Measurements from ENCODE around the gene NUDT19.
"Not testable (repeated sequence)": the region's sequence is repeated elsewhere in the genome, so short reads cannot be mapped to it uniquely, and the experiment has no call there.

NUDT19 gene

DNA sequence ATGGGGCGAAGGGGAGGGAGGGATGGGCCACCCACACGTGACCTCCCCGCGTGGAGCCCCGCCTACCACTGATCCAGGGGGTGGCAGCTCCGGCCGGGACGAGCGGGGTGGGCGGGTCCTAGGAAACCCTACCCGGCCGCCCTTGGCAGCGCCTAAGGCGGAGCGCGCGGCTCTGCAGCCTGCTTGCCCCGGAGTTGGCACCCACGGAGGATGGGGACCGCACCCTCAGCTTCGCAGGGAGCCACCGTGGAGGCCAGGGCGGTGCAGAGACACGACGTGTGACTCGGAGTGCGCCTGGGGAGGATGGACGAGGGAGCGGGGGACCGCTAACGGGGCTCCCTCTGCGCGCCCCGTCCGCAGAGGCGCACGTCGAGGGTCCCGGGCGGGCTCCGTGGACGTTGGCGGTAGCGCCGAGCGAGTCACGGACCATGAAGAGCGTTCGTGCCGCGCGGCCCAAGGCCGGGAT, 15.9 kb upstream of the NUDT19 start, which contains the start of gene RGS9BP:
Gene RGS9BP (plus strand): TSS at position 129 of the 466 bp plus-strand sequence. CDS start 416 bp downstream, outside the sequence.
- peak; percentile 76 for DNase-seq

DNA sequence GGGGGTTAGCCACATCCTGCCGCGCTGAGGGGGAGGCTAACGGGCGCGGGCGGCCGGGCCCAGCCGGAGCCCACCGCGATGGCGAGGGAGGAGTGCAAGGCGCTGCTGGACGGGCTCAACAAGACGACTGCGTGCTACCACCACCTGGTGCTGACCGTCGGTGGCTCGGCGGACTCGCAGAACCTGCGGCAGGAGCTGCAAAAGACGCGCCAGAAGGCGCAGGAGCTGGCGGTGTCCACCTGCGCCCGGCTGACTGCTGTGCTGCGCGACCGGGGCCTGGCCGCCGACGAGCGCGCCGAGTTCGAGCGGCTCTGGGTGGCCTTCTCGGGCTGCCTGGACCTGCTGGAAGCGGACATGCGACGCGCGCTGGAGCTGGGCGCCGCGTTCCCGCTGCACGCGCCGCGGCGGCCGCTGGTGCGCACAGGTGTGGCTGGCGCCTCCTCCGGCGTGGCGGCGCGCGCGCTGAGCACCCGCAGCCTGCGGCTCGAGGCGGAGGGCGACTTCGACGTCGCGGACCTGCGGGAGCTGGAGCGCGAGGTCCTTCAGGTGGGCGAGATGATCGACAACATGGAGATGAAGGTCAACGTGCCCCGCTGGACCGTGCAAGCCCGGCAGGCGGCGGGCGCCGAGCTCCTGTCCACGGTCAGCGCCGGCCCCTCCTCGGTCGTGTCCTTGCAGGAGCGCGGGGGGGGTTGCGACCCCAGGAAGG, 15.3 kb upstream of the NUDT19 start:
- DNase-seq: no peak

GRCh38 chr19:32676895-32677359, 14.7 kb upstream of the NUDT19 start:
- DNase-seq: no peak

DNA sequence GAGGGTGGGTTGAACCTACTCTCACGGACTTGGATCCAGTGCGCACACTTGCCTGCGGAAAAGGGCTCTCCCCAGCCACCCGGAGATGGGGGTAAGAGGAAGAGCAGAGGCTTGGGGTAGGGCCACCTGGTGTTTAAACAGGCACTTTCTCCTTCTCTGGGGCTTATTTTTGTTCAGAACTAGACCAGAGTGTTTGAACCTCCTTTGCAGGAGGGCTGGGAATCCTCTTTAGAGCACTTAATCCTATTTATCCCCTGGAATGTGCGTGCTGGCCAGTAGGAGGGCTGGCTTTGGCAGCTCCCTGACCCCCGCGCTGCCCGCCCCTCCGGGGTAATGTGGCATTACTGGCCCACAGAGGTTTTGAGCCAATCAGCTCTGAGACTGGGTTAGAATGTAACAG, 14.0 kb upstream of the NUDT19 start:
- DNase-seq: no peak

GRCh38 chr19:32680986-32681385, 10.6 kb upstream of the NUDT19 start:
- no peak for DNase-seq

- no peak for DNase-seq
Measured at GRCh38 chr19:32682317-32682716, 9.3 kb upstream of the NUDT19 start.

GRCh38 chr19:32686847-32687475, 4.7 kb upstream of the NUDT19 start:
- no peak for DNase-seq

GRCh38 chr19:32687681-32688080, 3.9 kb upstream of the NUDT19 start:
- DNase-seq: no peak

- DNase-seq: no peak
Measured at GRCh38 chr19:32688311-32688710, 3.3 kb upstream of the NUDT19 start.

DNA sequence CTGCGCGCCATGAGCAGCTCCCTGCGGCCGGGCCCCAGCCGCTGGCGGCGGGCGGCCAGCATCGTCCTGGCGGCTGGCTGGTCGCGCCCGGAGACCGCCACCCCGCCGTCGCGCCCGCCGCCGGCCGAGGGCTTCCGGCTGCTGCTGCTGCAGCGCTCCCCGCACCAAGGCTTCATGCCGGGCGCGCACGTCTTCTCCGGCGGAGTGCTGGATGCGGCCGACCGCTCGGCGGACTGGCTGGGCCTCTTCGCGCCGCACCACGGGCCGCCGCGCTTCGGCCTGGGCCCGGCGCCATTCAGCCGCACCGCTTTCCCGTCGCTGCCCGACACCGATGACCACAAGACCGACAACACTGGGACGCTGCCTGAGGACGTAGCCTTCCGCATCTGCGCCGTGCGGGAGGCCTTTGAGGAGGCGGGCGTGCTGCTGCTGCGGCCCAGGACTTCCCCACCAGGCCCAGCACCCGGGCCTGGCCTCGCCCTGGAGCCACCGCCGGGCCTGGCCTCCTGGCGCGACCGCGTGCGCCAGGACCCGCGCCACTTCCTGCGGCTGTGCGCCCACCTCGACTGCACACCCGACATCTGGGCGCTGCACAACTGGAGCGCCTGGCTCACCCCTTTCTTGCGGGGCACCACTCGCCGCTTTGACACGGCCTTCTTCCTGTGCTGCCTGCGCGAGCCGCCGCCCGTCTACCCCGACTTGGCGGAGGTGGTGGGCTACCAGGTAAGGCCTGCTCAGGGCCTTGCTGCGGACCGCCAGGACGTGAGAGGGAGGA, 518 bp downstream of the NUDT19 start:
- peak; percentile 65 for DNase-seq

DNA sequence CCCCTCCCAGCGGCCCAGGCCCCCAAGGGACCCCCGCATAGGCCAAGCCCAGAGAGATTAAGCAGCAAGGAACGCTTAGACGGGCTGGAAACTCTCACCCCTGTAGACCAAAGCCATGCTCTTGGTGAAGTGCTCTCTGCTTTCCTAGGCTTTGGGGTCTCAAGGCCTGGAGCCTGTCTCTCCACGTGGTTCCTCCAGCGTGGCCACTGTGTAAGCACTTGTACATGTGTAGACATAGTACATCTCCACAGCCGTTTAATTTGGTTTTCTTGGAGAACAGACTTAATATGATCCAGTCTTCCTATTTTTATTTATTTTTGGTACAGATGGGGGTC, 1.1 kb downstream of the NUDT19 start:
- DNase-seq: no peak

- not testable (repeated sequence) for DNase-seq
Measured at GRCh38 chr19:32693151-32694108, 1.8 kb downstream of the NUDT19 start.

DNA sequence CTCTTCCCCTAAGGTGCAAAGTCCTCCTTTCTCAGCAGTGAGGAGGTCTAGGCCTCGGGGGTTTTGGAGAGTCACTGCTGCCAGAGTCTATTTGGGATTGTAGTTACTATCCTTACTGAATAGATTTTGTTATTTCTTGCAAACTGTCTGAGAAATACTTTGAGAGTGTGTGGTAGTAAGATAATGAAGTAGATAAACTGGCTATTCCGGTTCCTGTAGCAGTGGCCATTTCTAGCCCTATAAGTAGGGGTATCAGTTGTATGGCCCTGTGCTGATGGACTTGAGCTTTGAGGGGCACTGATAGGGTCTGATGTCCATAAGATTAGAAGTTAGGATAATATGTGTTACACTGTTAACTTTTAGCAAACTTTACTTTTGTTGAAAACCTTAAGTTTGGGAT, 2.7 kb downstream of the NUDT19 start:
- not testable (repeated sequence) for DNase-seq

GRCh38 chr19:32694851-32695250, 3.2 kb downstream of the NUDT19 start:
- not testable (repeated sequence) for DNase-seq

- not testable (repeated sequence) for DNase-seq
Measured at GRCh38 chr19:32695506-32695905, 3.9 kb downstream of the NUDT19 start.

GRCh38 chr19:32696771-32697170, 5.2 kb downstream of the NUDT19 start:
- not testable (repeated sequence) for DNase-seq

- DNase-seq: not testable (repeated sequence)
Measured at GRCh38 chr19:32700129-32700528, 8.5 kb downstream of the NUDT19 start.

DNA sequence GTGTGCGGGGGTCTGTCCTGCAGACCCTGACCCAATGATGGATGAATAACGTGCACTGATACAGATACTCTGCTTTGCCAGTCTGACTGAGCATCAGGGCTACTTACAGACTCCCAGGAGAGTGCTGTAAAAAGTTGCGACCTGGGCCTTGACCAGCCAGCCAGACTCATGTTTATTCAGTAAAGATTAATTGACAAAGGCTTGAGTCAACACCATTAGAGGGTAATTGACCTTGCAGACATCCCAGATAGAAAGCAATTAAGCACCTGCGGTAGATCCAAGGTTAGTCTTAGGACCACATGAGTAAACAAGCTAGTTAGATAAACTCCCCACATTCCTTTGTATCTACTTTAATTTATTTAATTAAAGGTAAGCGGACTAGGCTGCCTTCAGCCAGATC, 10.4 kb downstream of the NUDT19 start:
- no peak for DNase-seq

DNA sequence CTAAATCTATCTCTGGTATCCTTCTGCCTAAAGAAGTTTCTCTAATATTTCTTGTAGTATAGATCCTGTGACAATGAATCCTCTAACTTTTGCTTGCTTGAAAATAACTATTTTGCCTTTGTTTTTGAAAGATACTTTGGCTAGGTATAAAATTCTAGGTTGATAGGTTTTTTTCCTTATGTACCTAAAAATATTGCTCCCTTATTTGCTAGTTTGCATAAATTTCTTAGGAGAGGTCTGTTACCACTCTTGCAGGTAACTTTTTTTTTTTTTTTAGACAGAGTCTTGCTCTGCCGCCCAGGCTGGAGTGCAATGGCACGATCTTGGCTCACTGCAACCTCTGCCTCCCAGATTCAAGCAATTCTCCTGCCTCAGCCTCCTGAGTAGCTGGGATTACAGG, 12.4 kb downstream of the NUDT19 start:
- not testable (repeated sequence) for DNase-seq

DNA sequence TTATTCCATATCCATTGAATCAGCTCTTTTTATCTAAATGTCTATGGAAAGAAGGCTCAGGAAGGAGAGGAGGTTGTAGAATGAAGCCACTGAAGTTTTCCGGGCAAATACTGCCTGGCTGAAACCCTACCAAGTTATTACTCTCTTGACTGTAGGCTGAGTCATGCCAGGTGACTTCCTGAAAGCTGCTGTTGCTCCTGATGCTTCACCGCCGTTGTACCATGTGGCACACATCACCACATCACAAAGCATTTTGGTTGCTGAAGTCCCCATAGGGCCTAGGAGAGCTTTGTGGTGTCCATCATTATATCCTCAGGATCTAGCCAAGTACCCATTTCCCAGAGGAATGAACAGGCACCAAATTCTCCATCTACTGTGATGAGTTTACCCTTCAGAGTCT, 16.8 kb downstream of the NUDT19 start:
- no peak for DNase-seq

DNA sequence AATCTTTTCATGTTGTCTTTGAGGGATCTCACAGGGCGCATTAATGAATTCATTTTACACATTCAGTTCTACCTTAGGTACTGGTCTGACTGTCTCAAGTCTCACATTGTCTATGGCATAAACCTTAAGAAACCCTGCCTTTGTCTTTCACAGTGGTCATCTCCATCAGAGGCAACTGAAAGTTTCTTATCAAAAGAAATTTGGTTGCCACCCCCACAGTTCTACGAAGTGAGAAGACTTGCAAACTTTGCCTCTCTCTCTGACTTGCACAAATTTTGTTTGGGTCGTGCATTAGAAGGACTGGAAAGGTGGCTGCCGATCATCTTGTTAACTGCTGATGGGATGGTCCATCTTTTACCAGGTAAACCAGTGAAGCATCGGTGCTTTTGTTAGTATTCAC, 17.4 kb downstream of the NUDT19 start:
- DNase-seq: no peak

- no peak for DNase-seq
Measured at GRCh38 chr19:32711747-32712146, 20.1 kb downstream of the NUDT19 start.
